Measurements from ENCODE around the gene OSM. TPM values are rescaled to one million over a fixed set of nuclear protein-coding genes. Genes with fewer than 3 reads are reported as not detected.

The OSM gene
- total and polyA plus RNA-seq, 2 experiments from 2014 or later, result not detected

DNA sequence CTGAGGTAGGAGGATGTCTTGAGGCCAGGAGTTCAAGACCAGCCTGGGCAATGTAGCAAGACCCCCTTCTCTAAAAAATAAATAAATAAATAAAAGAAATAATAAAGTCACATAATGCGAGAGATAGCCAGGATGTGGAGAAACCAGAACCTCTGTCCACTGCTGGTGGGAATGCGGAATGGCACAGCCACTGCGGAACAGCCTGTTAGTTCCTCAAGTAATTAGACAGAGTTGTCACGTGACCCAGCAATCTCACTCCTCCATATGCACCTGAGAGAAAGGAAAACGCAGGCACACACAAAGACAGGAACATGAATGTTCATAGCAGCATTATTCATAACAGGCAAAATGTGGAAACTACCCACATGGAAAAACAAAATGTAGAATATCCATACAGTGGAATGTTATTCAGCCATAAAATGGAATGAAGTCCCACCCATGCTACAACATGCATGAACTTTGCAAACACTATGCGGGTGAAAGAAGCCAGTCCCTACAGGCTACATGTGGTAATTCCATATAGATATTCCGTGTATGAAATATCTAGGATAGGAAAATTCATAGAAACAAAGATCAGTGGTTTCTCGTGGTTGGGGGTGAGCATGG, 47.5 kb downstream of the OSM start:
- H3K27me3 ChIP-seq (ENCODE audit: insufficient read depth), result no peaks in the 10 kb centered on the region
- no peaks in the 10 kb centered on the region for H3F3A ChIP-seq (replicated peaks; ENCODE audit: low read depth)
- no peak for DNase-seq (ENCODE audit: low spot score)
- H3K4me3 ChIP-seq, result no peak overlapping the region
- TF ChIP-seq ZNF114 (CRISPR knock-in tag; IDR thresholded peaks at IDR 0.05), result no peak
- TF ChIP-seq, protein P1, sequence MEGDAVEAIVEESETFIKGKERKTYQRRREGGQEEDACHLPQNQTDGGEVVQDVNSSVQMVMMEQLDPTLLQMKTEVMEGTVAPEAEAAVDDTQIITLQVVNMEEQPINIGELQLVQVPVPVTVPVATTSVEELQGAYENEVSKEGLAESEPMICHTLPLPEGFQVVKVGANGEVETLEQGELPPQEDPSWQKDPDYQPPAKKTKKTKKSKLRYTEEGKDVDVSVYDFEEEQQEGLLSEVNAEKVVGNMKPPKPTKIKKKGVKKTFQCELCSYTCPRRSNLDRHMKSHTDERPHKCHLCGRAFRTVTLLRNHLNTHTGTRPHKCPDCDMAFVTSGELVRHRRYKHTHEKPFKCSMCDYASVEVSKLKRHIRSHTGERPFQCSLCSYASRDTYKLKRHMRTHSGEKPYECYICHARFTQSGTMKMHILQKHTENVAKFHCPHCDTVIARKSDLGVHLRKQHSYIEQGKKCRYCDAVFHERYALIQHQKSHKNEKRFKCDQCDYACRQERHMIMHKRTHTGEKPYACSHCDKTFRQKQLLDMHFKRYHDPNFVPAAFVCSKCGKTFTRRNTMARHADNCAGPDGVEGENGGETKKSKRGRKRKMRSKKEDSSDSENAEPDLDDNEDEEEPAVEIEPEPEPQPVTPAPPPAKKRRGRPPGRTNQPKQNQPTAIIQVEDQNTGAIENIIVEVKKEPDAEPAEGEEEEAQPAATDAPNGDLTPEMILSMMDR (conservative IDR thresholded peaks at IDR 0.05; ENCODE audit: low read depth in 2 of 2), result peak in 1 of 2 experiments; percentile 22; a peak in 1 of 4 replicates
- no peak for ATAC-seq
- H3K9me2 ChIP-seq (ENCODE audit: insufficient read depth), result no peaks in the 10 kb centered on the region
- Mint-ChIP-seq H3K27me3 (ENCODE audit: insufficient read depth, low read depth, poor library complexity) (peaks cover 21% of the 10 kb centered on the region), H3K4me1 (peaks cover 13% of the 10 kb centered on the region), H3K4me3 (no peak overlapping the region), H3K27ac (no peak overlapping the region), H3K9me3 (no peaks in the 10 kb centered on the region), H3K36me3 (ENCODE audit: low read depth) (no peaks in the 10 kb centered on the region)
- peaks cover 7% of the 10 kb centered on the region for H3K4me1 ChIP-seq (ENCODE audit: insufficient read depth)
- no peak overlapping the region for H3K4me2 ChIP-seq
- no peaks in the 10 kb centered on the region for H3K79me2 ChIP-seq (replicated peaks; ENCODE audit: insufficient read depth)
- H3K27ac ChIP-seq (ENCODE audit: low read depth), result no peak overlapping the region
- no peaks in the 10 kb centered on the region for H3K36me3 ChIP-seq (ENCODE audit: insufficient read depth)
- H2AFZ ChIP-seq, result no peak overlapping the region
- H4K20me1 ChIP-seq (replicated peaks; ENCODE audit: insufficient read depth), result no peaks in the 10 kb centered on the region

- H3K79me2 ChIP-seq (replicated peaks; ENCODE audit: insufficient read depth), result no peaks in the 10 kb centered on the region
- H3K27ac Mint-ChIP-seq, result peak overlapping the region; percentile 80; the same call in 1 of the 2 replicates
- no peak overlapping the region for H3K4me3 Mint-ChIP-seq
- ATAC-seq (no peak), DNase-seq (ENCODE audit: low spot score) (no peak)
- H3K27ac ChIP-seq (ENCODE audit: low read depth), result no peak overlapping the region
- H3K4me3 ChIP-seq, result no peak overlapping the region
- H3K4me1 Mint-ChIP-seq, result peaks cover 16% of the 10 kb centered on the region
- no peaks in the 10 kb centered on the region for H3K9me2 ChIP-seq (ENCODE audit: insufficient read depth)
- no peak overlapping the region for H3K4me2 ChIP-seq
- H3K4me1 ChIP-seq (ENCODE audit: insufficient read depth), result peaks cover 7% of the 10 kb centered on the region
- H3K36me3 ChIP-seq (ENCODE audit: insufficient read depth), result no peaks in the 10 kb centered on the region
- peaks cover 19% of the 10 kb centered on the region for H3K27me3 Mint-ChIP-seq (ENCODE audit: insufficient read depth, low read depth, poor library complexity)
- H3F3A ChIP-seq (replicated peaks; ENCODE audit: low read depth), result no peaks in the 10 kb centered on the region
- no peaks in the 10 kb centered on the region for H4K20me1 ChIP-seq (replicated peaks; ENCODE audit: insufficient read depth)
- no peak overlapping the region for H2AFZ ChIP-seq
- H3K36me3 Mint-ChIP-seq (ENCODE audit: low read depth), result no peaks in the 10 kb centered on the region
- no peaks in the 10 kb centered on the region for H3K9me3 Mint-ChIP-seq
- H3K27me3 ChIP-seq (ENCODE audit: insufficient read depth), result no peaks in the 10 kb centered on the region
- TF ChIP-seq EZH2phosphoT487 (IDR thresholded peaks at IDR 0.05; ENCODE audit: unreplicated experiment) (no peak), POLR2AphosphoS5 (IDR thresholded peaks at IDR 0.05; ENCODE audit: low read depth) (no peak)
- TF ChIP-seq, protein P2, sequence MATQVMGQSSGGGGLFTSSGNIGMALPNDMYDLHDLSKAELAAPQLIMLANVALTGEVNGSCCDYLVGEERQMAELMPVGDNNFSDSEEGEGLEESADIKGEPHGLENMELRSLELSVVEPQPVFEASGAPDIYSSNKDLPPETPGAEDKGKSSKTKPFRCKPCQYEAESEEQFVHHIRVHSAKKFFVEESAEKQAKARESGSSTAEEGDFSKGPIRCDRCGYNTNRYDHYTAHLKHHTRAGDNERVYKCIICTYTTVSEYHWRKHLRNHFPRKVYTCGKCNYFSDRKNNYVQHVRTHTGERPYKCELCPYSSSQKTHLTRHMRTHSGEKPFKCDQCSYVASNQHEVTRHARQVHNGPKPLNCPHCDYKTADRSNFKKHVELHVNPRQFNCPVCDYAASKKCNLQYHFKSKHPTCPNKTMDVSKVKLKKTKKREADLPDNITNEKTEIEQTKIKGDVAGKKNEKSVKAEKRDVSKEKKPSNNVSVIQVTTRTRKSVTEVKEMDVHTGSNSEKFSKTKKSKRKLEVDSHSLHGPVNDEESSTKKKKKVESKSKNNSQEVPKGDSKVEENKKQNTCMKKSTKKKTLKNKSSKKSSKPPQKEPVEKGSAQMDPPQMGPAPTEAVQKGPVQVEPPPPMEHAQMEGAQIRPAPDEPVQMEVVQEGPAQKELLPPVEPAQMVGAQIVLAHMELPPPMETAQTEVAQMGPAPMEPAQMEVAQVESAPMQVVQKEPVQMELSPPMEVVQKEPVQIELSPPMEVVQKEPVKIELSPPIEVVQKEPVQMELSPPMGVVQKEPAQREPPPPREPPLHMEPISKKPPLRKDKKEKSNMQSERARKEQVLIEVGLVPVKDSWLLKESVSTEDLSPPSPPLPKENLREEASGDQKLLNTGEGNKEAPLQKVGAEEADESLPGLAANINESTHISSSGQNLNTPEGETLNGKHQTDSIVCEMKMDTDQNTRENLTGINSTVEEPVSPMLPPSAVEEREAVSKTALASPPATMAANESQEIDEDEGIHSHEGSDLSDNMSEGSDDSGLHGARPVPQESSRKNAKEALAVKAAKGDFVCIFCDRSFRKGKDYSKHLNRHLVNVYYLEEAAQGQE (IDR thresholded peaks at IDR 0.05; ENCODE audit: unreplicated experiment), result no peak
- TF ChIP-seq, protein P1 (conservative IDR thresholded peaks at IDR 0.05; ENCODE audit: low read depth in 2 of 2), result no peak
Measured at GRCh38 chr22:30217698-30218560, 48.7 kb downstream of the OSM start.

Measured in GM23338 (cell line).